MG63 (cell line): ENCODE data around the gene SCNN1G. TPM values are rescaled to one million over a fixed set of nuclear protein-coding genes. Genes with fewer than 3 reads are reported as not detected.

Experiments
- DNase-seq: peaks from one replicate; pipeline ENCODE4 v3.0.0-alpha.2; 2020
- H3K27me3 ChIP-seq: fragments of 250-450 bp; sonication (Bioruptor Pico); 2 replicates; pipeline ENCODE4 v1.5.1; 2020; ENCODE audit warnings: mild to moderate bottlenecking, moderate library complexity
- H3K36me3 ChIP-seq: fragments of 250-450 bp; sonication (Bioruptor Pico); 2 replicates; pipeline ENCODE4 v1.5.1; 2020; ENCODE audit warnings: mild to moderate bottlenecking, moderate library complexity
- H3K4me3 ChIP-seq: fragments of 250-450 bp; sonication (Bioruptor Pico); 2 replicates; pipeline ENCODE4 v1.5.1; 2020; ENCODE audit warnings: mild to moderate bottlenecking, moderate library complexity
- H3K9me3 ChIP-seq: fragments of 250-450 bp; sonication (Bioruptor Pico); 2 replicates; pipeline ENCODE4 v1.5.1; 2020; ENCODE audit warnings: mild to moderate bottlenecking, moderate library complexity
- total RNA-seq: library from RNA; depleted of rRNA; stranded (reverse); fragments of >200 nt; shearing (Covaris generic); gene quantifications from 2 replicates; pipeline ENCODE4 v1.2.3, GENCODE V29; 2014; ENCODE audit warnings: low replicate concordance

SCNN1G gene
- total RNA-seq, 1 experiment from 2014 or later, result not detected

DNA sequence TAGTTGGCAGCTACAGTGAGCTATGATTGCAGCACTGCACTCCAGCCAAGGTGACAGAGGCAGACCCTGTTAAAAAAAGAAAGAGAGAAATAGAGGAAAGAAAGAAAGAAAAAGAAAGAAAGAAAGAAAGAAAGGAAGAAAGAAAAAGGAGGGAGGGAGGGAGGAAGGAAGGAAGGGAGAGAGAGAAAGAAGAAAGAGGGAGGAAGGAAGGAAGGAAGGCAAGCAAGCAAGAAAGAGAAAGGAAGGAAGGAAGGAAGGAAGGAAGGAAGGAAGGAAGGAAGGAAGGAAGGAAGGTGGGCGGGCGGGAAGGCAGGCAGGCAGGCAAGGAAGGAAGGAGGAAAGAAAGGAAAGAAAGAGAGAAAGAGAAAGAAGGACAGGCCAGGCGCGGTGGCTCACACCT is 1.0 kb upstream of the SCNN1G start:
- no peak overlapping the region for H3K4me3 ChIP-seq
- peaks cover 44% of the 10 kb centered on the region for H3K27me3 ChIP-seq
- H3K9me3 ChIP-seq, result no peaks in the 10 kb centered on the region
- no peaks in the 10 kb centered on the region for H3K36me3 ChIP-seq
- DNase-seq, result no peak

- peaks cover 44% of the 10 kb centered on the region for H3K27me3 ChIP-seq
- H3K9me3 ChIP-seq, result no peaks in the 10 kb centered on the region
- peak; percentile 67 for DNase-seq
- H3K36me3 ChIP-seq, result no peaks in the 10 kb centered on the region
- H3K4me3 ChIP-seq, result no peak overlapping the region
These were observed 303 bp upstream of the SCNN1G start for GRCh38 chr16:23182206-23182678.

- DNase-seq, result no peak
- no peaks in the 10 kb centered on the region for H3K9me3 ChIP-seq
- no peak overlapping the region for H3K4me3 ChIP-seq
- no peaks in the 10 kb centered on the region for H3K36me3 ChIP-seq
- H3K27me3 ChIP-seq, result peaks cover 51% of the 10 kb centered on the region
These were observed 958 bp downstream of the SCNN1G start for GRCh38 chr16:23183543-23183862.

DNA sequence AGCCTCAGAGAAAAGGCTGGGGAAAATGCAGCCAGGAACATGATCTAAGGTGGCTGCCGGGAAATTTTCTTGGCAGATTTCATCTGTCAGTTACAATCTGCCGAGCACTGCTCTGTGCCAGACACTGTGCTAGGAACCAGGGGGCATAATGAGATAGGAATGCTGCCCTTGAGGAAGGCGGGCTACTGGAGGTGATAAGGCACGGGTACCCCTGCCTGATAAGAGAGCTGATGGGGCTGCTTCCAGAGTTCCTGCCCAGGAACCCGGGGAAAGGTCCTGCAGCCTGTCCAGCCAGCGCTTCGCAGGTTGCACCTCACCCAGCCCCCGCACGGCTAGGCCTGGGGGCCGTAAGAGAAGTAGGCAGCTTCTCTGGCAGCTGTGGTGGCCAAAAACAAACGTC is 3.1 kb downstream of the SCNN1G start:
- H3K27me3 ChIP-seq, result peaks cover 55% of the 10 kb centered on the region
- no peaks in the 10 kb centered on the region for H3K9me3 ChIP-seq
- DNase-seq, result no peak
- no peaks in the 10 kb centered on the region for H3K36me3 ChIP-seq
- H3K4me3 ChIP-seq, result no peak overlapping the region

- no peaks in the 10 kb centered on the region for H3K9me3 ChIP-seq
- H3K36me3 ChIP-seq, result no peaks in the 10 kb centered on the region
- H3K27me3 ChIP-seq, result peaks cover 55% of the 10 kb centered on the region
- no peak overlapping the region for H3K4me3 ChIP-seq
- no peak for DNase-seq
These were observed 3.6 kb downstream of the SCNN1G start for GRCh38 chr16:23186171-23186570.

DNA sequence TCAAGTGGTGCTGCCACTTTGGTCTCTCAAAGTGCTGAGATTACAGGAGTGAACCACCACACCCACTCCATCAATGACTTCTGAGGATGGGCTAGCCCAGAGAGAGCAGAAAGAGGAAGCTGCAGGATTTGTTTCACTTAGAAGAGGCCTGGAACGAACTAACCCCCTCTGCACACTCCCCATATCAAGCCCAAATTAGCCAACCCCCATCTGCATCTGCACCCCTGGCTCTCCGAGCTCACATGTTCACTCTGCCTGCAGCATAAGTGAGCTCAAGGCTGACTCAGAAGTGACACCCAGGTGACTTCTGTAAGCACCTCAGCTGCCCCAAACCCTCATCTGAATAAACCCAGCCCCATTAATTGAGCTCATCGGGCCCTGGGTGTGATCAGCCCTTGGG is 4.8 kb downstream of the SCNN1G start:
- no peak for DNase-seq
- Histone ChIP-seq H3K36me3 (no peaks in the 10 kb centered on the region), H3K9me3 (no peaks in the 10 kb centered on the region), H3K27me3 (peaks cover 58% of the 10 kb centered on the region), H3K4me3 (no peak overlapping the region)

DNA sequence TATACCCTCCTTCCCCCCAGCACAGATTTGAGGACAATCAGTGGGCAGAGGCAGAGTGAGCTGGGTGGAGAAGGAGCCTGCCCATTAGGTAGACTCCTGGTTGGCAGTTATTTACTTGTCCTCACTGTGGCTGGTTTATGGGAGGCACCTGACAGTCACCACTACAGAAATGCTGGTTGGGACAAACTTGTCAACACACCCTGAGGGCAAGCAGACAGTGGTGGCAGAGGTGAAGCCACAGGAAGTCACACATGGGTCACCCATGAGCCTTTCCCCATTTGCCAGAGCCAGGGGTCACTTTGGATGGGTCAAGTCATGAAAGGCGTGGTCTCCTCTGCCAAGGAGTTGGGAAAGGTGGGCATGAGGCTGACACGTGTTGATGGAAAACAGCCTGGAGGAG is 6.4 kb downstream of the SCNN1G start:
- Histone ChIP-seq H3K9me3 (no peaks in the 10 kb centered on the region), H3K4me3 (no peak overlapping the region)
- no peak for DNase-seq

DNA sequence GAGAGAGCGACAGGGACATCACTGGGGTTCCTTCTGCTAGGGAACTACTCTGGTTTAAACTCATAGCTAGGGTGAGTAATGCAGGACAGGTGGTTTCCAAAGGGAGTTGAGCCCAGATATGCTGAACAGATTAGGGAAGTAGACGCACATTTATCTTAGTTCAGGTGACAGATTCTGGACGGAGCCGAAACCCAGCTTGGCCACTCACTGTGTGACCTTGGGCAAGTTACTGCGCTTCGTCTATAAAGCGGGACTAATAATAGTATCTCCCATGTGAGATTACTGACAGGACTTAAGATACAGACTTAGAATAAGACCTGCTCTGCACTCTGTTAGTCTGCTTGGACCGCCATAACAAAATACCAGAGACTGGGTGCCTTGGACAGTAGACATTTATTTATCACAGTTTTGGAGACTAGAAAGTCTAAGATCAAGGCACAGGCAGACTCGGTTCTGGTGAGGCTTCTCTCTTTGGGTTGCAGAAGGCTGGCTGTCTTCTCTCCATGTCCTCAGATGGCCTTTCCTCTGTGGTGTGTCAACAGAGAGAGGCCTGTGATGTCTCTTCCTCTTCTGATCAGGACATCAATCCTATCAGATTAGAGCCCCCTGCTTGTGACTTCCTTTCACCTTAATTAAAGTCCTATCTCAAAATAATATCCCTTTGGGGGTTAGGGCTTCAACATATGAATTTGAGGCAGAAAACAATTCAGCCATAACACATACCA is 12.1 kb downstream of the SCNN1G start:
- H3K36me3 ChIP-seq, result no peaks in the 10 kb centered on the region
- no peak for DNase-seq
- H3K27me3 ChIP-seq, result peaks cover 14% of the 10 kb centered on the region
- no peak overlapping the region for H3K4me3 ChIP-seq
- no peaks in the 10 kb centered on the region for H3K9me3 ChIP-seq

More for the DNA sequence above, 6.4 kb downstream of the SCNN1G start:
- H3K36me3 ChIP-seq, result no peaks in the 10 kb centered on the region
- H3K27me3 ChIP-seq, result peaks cover 44% of the 10 kb centered on the region

DNA sequence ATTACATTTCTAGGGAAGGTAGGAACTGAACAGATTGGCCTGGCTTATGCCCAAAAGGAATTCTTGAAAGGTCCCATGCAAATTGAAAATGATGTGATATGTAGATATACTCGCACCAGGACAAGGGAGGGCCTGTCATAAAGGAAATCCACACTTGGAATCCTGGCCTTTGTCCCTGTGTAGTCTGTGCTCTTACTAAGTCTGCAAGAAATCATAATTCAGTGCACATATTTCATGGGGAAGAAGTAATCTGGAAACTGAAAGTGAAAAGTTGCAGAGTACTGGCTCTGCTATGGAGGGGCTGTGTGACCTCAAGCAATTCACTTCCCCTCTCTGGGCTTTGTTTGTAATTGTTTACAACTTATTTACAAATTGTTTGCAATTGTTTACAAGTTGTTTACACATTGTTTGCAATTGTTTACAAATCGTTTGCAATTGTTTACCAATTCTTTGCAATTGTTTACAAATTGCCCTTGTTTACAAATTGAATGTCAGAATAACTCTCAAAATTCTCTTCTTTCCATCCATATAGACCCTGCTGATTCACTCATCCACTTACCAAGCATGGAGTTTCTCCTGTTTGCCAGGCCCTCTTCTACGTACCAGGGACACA is 12.9 kb downstream of the SCNN1G start:
- Histone ChIP-seq H3K9me3 (no peaks in the 10 kb centered on the region), H3K4me3 (no peak overlapping the region), H3K27me3 (peaks cover 11% of the 10 kb centered on the region), H3K36me3 (no peaks in the 10 kb centered on the region)
- DNase-seq, result no peak

GRCh38 chr16:23196539-23196938 is 14.0 kb downstream of the SCNN1G start:
- Histone ChIP-seq H3K36me3 (no peaks in the 10 kb centered on the region), H3K27me3 (peaks cover 20% of the 10 kb centered on the region), H3K9me3 (no peaks in the 10 kb centered on the region), H3K4me3 (no peak overlapping the region)
- no peak for DNase-seq

GRCh38 chr16:23202166-23202565 is 19.6 kb downstream of the SCNN1G start:
- Histone ChIP-seq H3K9me3 (no peaks in the 10 kb centered on the region), H3K27me3 (peaks cover 20% of the 10 kb centered on the region), H3K36me3 (no peaks in the 10 kb centered on the region), H3K4me3 (no peak overlapping the region)
- DNase-seq, result no peak

- Histone ChIP-seq H3K4me3 (no peak overlapping the region), H3K9me3 (no peaks in the 10 kb centered on the region), H3K27me3 (peaks cover 16% of the 10 kb centered on the region; the same call in 1 of the 2 replicates), H3K36me3 (no peaks in the 10 kb centered on the region)
- no peak for DNase-seq
These were observed 24.4 kb downstream of the SCNN1G start for GRCh38 chr16:23206986-23207385.

DNA sequence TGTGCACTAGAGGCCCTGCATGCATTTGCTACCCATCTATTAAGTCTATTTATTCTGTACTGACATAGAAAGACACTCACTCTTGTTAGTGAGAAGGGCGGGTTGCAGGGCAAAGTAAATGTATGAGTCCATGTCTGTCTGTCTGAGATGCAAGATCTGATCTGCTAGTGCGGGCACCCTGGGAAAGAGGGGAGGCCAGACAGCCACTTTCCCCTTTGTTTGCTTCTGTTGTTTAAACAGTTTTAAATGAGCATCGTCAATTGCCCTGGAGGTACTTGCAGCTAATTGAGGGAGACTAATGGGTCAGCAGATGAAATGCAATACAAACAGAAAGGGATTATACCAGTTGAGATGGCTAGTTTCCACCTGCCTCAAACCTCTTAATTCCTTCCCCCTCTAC is 24.9 kb downstream of the SCNN1G start:
- DNase-seq, result no peak
- Histone ChIP-seq H3K9me3 (no peaks in the 10 kb centered on the region), H3K27me3 (peaks cover 16% of the 10 kb centered on the region; the same call in 1 of the 2 replicates), H3K36me3 (no peaks in the 10 kb centered on the region), H3K4me3 (no peak overlapping the region)

- H3K4me3 ChIP-seq, result no peak overlapping the region
- H3K36me3 ChIP-seq, result no peaks in the 10 kb centered on the region
- DNase-seq, result no peak
- no peaks in the 10 kb centered on the region for H3K9me3 ChIP-seq
- H3K27me3 ChIP-seq, result peaks cover 10% of the 10 kb centered on the region; the same call in 1 of the 2 replicates
These were observed 27.1 kb downstream of the SCNN1G start for GRCh38 chr16:23209606-23210005.

DNA sequence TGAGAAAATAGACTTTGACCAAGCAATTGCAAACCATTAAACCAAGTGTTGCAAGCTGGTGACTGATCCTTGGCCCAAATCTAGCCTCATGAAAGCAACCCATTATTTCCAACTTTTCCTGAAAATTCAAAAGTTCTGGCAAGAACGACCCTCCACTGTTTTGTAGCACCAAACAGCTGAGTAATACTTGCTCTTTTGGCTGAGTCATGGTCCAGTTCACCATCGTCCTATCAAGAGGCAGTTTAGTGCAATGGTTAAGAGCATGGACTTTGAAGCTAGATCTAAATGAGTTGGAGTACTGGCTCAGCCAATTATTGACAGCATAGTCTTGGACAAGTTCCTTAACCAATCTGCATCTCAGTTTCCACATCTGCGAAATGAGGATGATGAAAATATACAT is 31.3 kb downstream of the SCNN1G start:
- peaks cover 6% of the 10 kb centered on the region; the same call in 1 of the 2 replicates for H3K27me3 ChIP-seq
- DNase-seq, result no peak
- no peak overlapping the region for H3K4me3 ChIP-seq
- no peaks in the 10 kb centered on the region for H3K36me3 ChIP-seq
- no peaks in the 10 kb centered on the region for H3K9me3 ChIP-seq

GRCh38 chr16:23214796-23215195 is 32.3 kb downstream of the SCNN1G start:
- H3K36me3 ChIP-seq, result no peaks in the 10 kb centered on the region
- DNase-seq, result no peak
- no peaks in the 10 kb centered on the region for H3K9me3 ChIP-seq
- H3K4me3 ChIP-seq, result no peak overlapping the region
- no peaks in the 10 kb centered on the region; the same call in 1 of the 2 replicates for H3K27me3 ChIP-seq

DNA sequence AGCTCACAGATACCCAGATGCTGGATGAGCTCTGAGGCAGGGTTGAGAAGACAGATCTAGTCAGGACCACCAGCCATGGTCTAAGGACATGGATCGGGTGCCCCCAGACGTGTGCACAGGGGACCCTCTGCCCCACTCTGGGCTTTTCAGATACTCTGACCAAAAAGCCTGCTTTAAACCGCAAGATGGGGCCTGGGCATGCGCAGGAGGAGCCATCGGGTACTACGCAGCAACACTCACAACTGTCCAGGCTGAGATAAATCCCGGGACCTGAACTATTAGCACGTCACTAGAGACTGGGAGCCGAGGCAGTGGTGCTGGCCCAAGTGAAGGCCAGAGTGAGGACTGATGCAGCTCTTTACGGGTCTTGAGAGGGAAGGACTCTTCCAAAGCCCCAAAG is 32.9 kb downstream of the SCNN1G start:
- no peaks in the 10 kb centered on the region for H3K9me3 ChIP-seq
- DNase-seq, result no peak
- H3K4me3 ChIP-seq, result no peak overlapping the region
- H3K36me3 ChIP-seq, result no peaks in the 10 kb centered on the region
- 0 out of 2 replicates have a peak, but pooled peaks cover 2% of the 10 kb centered on the region for H3K27me3 ChIP-seq

DNA sequence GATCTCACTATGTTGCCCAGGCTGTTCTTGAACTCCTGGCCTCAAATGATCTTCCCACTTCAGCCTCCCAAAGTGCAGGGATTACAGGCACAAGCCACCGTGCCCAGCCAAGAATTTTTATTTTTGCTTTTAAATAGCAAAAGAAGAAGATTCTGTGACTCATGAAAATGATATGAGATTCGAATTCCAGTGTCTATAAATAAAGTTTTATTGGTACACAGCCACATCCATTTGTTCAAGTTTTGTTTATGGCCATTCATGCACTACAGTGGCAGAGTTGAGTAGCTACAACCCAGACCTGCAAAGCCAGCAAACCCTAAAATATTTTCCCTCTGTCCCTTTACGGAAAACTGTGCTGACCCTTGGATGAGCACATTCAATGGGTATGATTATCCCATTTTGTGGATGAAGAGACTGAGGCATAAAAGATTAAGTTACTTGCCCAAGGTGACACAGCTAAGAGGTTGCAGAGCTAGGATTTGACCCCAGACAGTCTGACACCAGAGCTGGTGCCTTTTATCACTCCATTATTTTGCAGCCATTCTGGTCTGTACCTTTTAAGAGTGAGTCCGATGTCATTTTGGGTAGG is 34.2 kb downstream of the SCNN1G start:
- DNase-seq, result no peak
- H3K9me3 ChIP-seq, result no peaks in the 10 kb centered on the region
- no peaks in the 10 kb centered on the region for H3K36me3 ChIP-seq
- H3K4me3 ChIP-seq, result no peak overlapping the region
- H3K27me3 ChIP-seq, result 0 out of 2 replicates have a peak, but pooled peaks cover 2% of the 10 kb centered on the region
